Thymus (tissue), 11 donors: Measurements from ENCODE around the gene SH2B2. TPM values are rescaled to one million over a fixed set of nuclear protein-coding genes. Genes with fewer than 3 reads are reported as not detected.
"Not testable (repeated sequence)": the region's sequence is repeated elsewhere in the genome, so short reads cannot be mapped to it uniquely, and the experiment has no call there.

Source experiments
- DNase-seq, 9 donors: peaks; one replicate each; pipeline ENCODE4 v3.0.0-alpha.2; 2013; ENCODE audit warnings: low spot score in 9 of 9, low read depth in 6 of 9, missing footprints in 1 of 9
- H3K27ac ChIP-seq, 2 donors: one replicate each; pipeline ENCODE4 v1.5.1; 2013; ENCODE audit warnings: control low read depth in 1 of 2, low read depth in 1 of 2, low read length in 1 of 2, mild to moderate bottlenecking in 1 of 2, moderate library complexity in 1 of 2
- H3K27me3 ChIP-seq, 2 donors: one replicate each; pipeline ENCODE4 v1.5.1; 2013; ENCODE audit warnings: low read length in 1 of 2; ENCODE audit not compliant: control insufficient read depth in 2 of 2, insufficient read depth in 1 of 2
- H3K36me3 ChIP-seq, 2 donors: one replicate each; pipeline ENCODE4 v1.5.1; 2013; ENCODE audit warnings: low read length in 1 of 2, mild to moderate bottlenecking in 1 of 2, moderate library complexity in 1 of 2; ENCODE audit not compliant: control insufficient read depth in 2 of 2, insufficient read depth in 2 of 2
- H3K4me1 ChIP-seq, 2 donors: one replicate each; pipeline ENCODE4 v1.5.1; 2013; ENCODE audit warnings: low read length in 2 of 2; ENCODE audit not compliant: control insufficient read depth in 2 of 2, insufficient read depth in 2 of 2
- H3K4me3 ChIP-seq, 2 donors: one replicate each; pipeline ENCODE4 v1.5.1; 2013; ENCODE audit warnings: low read length in 2 of 2, control low read depth in 1 of 2, mild to moderate bottlenecking in 1 of 2
- H3K9me3 ChIP-seq, 2 donors: one replicate each; pipeline ENCODE4 v1.5.1; 2013; ENCODE audit warnings: low read length in 1 of 2, mild to moderate bottlenecking in 1 of 2; ENCODE audit not compliant: control insufficient read depth in 2 of 2, insufficient read depth in 1 of 2
- polyA plus RNA-seq: library from polyadenylated mRNA; stranded (reverse); fragments of 200-250 nt; gene quantifications from one replicate; pipeline ENCODE4 v1.2.3, GENCODE V29; 2013
- total RNA-seq: library from RNA; stranded (reverse); fragments of 120-200 nt; gene quantifications from one replicate; pipeline ENCODE4 v1.2.4, GENCODE V29; 2013
- donor health status: healthy.

The SH2B2 gene
- total and polyA plus RNA-seq, 2 donors, result 0.76 to 3.9 TPM

DNA sequence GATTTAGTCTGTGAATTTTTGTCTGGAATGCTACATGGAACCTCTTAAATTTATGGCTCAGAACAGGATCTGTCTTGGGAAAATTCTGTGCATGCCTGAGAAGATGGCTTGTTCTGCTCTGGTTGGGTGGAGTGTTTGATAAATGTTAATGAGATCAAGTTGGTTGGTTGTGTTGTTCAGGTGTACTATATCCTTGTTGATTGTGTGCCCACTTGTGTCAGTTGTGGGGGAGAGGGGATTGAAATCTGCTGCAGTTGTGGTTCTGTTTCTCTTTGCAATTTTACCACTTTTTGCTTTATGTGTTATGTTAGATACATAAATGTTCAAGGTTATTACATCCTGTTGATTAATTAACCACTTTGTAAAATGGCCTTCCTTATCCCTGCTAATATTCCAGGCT is 83.4 kb downstream of the SH2B2 start:
- not testable (repeated sequence) for H3K4me3 ChIP-seq, H3K4me1 ChIP-seq, H3K27me3 ChIP-seq, H3K27ac ChIP-seq, H3K9me3 ChIP-seq, DNase-seq, H3K36me3 ChIP-seq

Other genes with a start within 250 kb of the SH2B2 start
- gene SPDYE6, start 69.6 kb downstream of the SH2B2 start, total RNA-seq, result not detected
- 0.16 TPM for gene SPDYE6, start 69.6 kb downstream of the SH2B2 start, polyA plus RNA-seq
- 19.4 TPM for gene PRKRIP1, start 109.5 kb downstream of the SH2B2 start, total RNA-seq
- 54.4 TPM for gene PRKRIP1, start 109.5 kb downstream of the SH2B2 start, polyA plus RNA-seq
- gene ORAI2, start 146.7 kb downstream of the SH2B2 start, total RNA-seq, result 13.6 TPM
- gene ORAI2, start 146.7 kb downstream of the SH2B2 start, polyA plus RNA-seq, result 11.6 TPM
- gene ALKBH4, start 178.0 kb downstream of the SH2B2 start, total RNA-seq, result 10.0 TPM
- 11.4 TPM for gene ALKBH4, start 178.0 kb downstream of the SH2B2 start, polyA plus RNA-seq
- gene LRWD1, start 178.1 kb downstream of the SH2B2 start, total RNA-seq, result 16.2 TPM
- 19.9 TPM for gene LRWD1, start 178.1 kb downstream of the SH2B2 start, polyA plus RNA-seq
- gene POLR2J, start 192.1 kb downstream of the SH2B2 start, total RNA-seq, result 76.0 TPM
- gene POLR2J, start 192.1 kb downstream of the SH2B2 start, polyA plus RNA-seq, result 67.1 TPM
- gene RASA4B, start 230.9 kb downstream of the SH2B2 start, total RNA-seq, result 7.2 TPM
- gene RASA4B, start 230.9 kb downstream of the SH2B2 start, polyA plus RNA-seq, result 14.7 TPM